Pancreas (tissue), 10 donors: Measurements from ENCODE around the gene NRM. TPM values are rescaled to one million over a fixed set of nuclear protein-coding genes. Genes with fewer than 3 reads are reported as not detected.
"Not testable (repeated sequence)": the region's sequence is repeated elsewhere in the genome, so short reads cannot be mapped to it uniquely, and the experiment has no call there.

ENCODE experiments used
- ATAC-seq, 4 donors: fragments of 200-7000 bp; cut with Tn5 transposase; one replicate each; pipeline versions ENCODE4 v1.8.0 to v1.9.1; 2020; ENCODE audit warnings: mild to moderate bottlenecking in 4 of 4, moderate library complexity in 4 of 4
- DNase-seq, 6 donors: peaks; one replicate each; pipeline ENCODE4 v3.0.0-alpha.2; 2020
- FAIRE-seq: peaks from 2 replicates; lab custom pipeline; 2012; peaks lifted over from hg19 to GRCh38; lab: Jason Lieb, UNC
- H3K27ac ChIP-seq, 4 donors: fragments of 200-600 bp; sonication (generic); 1 replicate in 3 of 4; 2 replicates in 1 of 4; pipeline versions ENCODE4 v1.5.0 to v1.8.0; 2020
- H3K27me3 ChIP-seq, 4 donors: fragments of 200-600 bp; one replicate each; pipeline ENCODE4 v1.8.0; 2021
- H3K36me3 ChIP-seq, 3 donors: fragments of 200-600 bp; sonication (generic) in 1 of 3; one replicate each; pipeline versions ENCODE4 v1.5.0 to v1.8.0; 2020 to 2021
- H3K4me1 ChIP-seq, 3 donors: fragments of 200-600 bp; one replicate each; pipeline ENCODE4 v1.8.0; 2021
- H3K4me3 ChIP-seq, 4 donors: fragments of 200-600 bp; sonication (generic) in 2 of 4; one replicate each; pipeline versions ENCODE4 v1.5.0 to v1.8.0; 2020 to 2021
- H3K9me3 ChIP-seq, 4 donors: fragments of 200-600 bp; one replicate each; pipeline ENCODE4 v1.8.0; 2021
- whole genome bisulfite sequencing, 2 donors: extraction: QIAGEN DNeasy Blood & Tissue Kit; methylation state at CpG; one replicate each; pipeline ENCODE4 v1.1.7; 2013; 5-methylcytosine and 5-hydroxymethylcytosine counted together
- intact Hi-C, 3 donors: fragments of 100-400 bp; cut with DNase I; formaldehyde crosslinking; loops; one replicate each; pipeline versions ENCODE4 v1.11.1 to v1.14.2; 2022
- polyA plus RNA-seq, 2 donors: library from polyadenylated mRNA; stranded (reverse); fragments of 200-250 nt; gene quantifications; one replicate each; pipeline ENCODE4 v1.2.3, GENCODE V29; 2013
- total RNA-seq, 6 donors: library from RNA; stranded (reverse); fragmentation: NEBNext Ultra II Directional in 4 of 6; extraction: Animal tissue kit (Norgen Biotek cat#: 25700) in 4 of 6; gene quantifications; one replicate each; pipeline versions ENCODE4 v1.2.1 to v1.2.4, GENCODE V29; 2021 to 2023
- TF ChIP-seq, protein P1 (sequence below), 4 donors: fragments of 200-600 bp; sonication (generic) in 3 of 4; IDR thresholded peaks; one replicate each; pipeline versions ENCODE4 v1.5.0 to v1.8.0; 2021; ENCODE audit warnings: antibody characterized with exemption in 4 of 4
- donor health status: healthy with polysubstance abuse.
- donor health status: DM: no; HTN: no; CAD: no; lungs with moderate emphysema.
- donor health status: DM: no; HTN: no; CAD: no.
- donor health status: control.
- donor health status: control.
- donor health status: Bipolar disorder and iron deficiency.
- donor health status: DM: yes; HTN: yes; CAD: no.
- donor health status: DM: no; HTN: no; CAD: no.
- donor health status: DM: no; HTN: no; CAD: no.
- donor health status: DM: yes; HTN: yes; CAD: no.

The NRM gene
- total and polyA plus RNA-seq, 8 donors = 3.3 to 23.6 (median 5.7) TPM

GRCh38 chr6:30664994-30665767, 25.6 kb downstream of the NRM start:
- intact Hi-C loops = no loop called here
- no peaks in the 10 kb centered on the region for H3K9me3 ChIP-seq
- peaks cover 3 to 67% (median 34%) of the 10 kb centered on the region in 3 donors for H3K36me3 ChIP-seq
- H3K4me1 ChIP-seq = no peaks in the 10 kb centered on the region
- H3K27me3 ChIP-seq = no peaks in the 10 kb centered on the region
- FAIRE-seq (no peak), ATAC-seq (no peak), DNase-seq (no peak)
- WGBS, 2 donors = 90 to 93% methylated on average over 34 of the region's 34 CpGs
- TF ChIP-seq, protein P1, sequence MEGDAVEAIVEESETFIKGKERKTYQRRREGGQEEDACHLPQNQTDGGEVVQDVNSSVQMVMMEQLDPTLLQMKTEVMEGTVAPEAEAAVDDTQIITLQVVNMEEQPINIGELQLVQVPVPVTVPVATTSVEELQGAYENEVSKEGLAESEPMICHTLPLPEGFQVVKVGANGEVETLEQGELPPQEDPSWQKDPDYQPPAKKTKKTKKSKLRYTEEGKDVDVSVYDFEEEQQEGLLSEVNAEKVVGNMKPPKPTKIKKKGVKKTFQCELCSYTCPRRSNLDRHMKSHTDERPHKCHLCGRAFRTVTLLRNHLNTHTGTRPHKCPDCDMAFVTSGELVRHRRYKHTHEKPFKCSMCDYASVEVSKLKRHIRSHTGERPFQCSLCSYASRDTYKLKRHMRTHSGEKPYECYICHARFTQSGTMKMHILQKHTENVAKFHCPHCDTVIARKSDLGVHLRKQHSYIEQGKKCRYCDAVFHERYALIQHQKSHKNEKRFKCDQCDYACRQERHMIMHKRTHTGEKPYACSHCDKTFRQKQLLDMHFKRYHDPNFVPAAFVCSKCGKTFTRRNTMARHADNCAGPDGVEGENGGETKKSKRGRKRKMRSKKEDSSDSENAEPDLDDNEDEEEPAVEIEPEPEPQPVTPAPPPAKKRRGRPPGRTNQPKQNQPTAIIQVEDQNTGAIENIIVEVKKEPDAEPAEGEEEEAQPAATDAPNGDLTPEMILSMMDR (IDR thresholded peaks at IDR 0.05) = no peak
- no peak overlapping the region for H3K27ac ChIP-seq
- no peak overlapping the region for H3K4me3 ChIP-seq

DNA sequence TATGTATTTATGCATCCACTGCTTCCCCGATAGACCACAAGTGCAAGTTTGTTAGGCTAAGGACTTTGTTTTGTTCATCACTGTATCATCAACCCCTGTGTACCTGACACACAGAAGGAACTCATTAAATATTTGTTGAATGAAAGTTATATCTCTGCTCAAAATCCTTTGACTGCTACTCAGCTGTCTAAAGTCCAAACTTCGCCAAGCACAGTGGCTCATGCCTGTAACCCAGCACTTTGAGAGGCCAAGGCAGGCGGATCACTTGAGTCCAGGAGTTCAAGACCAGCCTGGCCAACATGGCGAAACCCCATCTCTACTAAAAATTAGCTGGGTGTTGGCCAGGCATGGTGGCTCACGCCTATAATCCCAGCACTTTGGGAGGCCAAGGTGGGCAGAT, 32.9 kb downstream of the NRM start:
- FAIRE-seq, DNase-seq, H3K27ac ChIP-seq, intact Hi-C loops, H3K4me3 ChIP-seq, ATAC-seq, H3K27me3 ChIP-seq, H3K4me1 ChIP-seq, H3K9me3 ChIP-seq: not testable (repeated sequence)
- 87 to 89% methylated on average over 5 of the region's 5 CpGs for WGBS, 2 donors
- peaks cover 0 to 77% (median 71%) of the 10 kb centered on the region in 3 donors for H3K36me3 ChIP-seq

DNA sequence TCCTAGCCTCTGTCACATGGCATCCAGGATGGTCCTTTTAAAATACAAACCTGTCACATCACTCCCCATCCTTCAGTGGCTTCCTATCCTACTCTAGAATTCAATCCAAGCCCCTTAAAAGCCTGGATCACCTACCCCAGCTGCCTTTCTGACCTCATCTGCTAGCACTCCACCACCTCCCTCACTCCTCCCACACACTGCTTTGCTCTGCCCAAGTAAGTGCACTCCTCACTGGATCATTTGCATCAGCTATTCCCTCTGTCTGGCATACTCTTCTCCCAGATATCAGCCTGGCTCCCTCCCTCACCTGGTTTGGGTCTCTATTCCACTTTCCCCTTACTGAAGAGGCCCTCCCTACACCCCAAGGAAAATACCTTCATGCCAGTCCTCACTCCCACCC, 33.3 kb downstream of the NRM start:
- DNase-seq = no peak
- FAIRE-seq = no peak
- H3K27me3 ChIP-seq = no peaks in the 10 kb centered on the region
- H3K27ac ChIP-seq = no peak overlapping the region
- peaks cover 0 to 77% (median 66%) of the 10 kb centered on the region in 3 donors for H3K36me3 ChIP-seq
- TF ChIP-seq, protein P1 (IDR thresholded peaks at IDR 0.05) = no peak
- H3K9me3 ChIP-seq = no peaks in the 10 kb centered on the region
- no peak for ATAC-seq
- intact Hi-C loops = no loop called here
- no peaks in the 10 kb centered on the region for H3K4me1 ChIP-seq
- no peak overlapping the region for H3K4me3 ChIP-seq

- ATAC-seq (peak in 2 of 4 donors; percentile 24 to 30), DNase-seq (no peak), FAIRE-seq (no peak)
- WGBS, 2 donors = 79 to 82% methylated on average over 7 of the region's 7 CpGs
- Histone ChIP-seq H3K27ac (no peak overlapping the region), H3K27me3 (no peaks in the 10 kb centered on the region), H3K4me1 (no peaks in the 10 kb centered on the region), H3K9me3 (no peaks in the 10 kb centered on the region), H3K36me3 (peaks cover 0 to 74% (median 61%) of the 10 kb centered on the region in 3 donors), H3K4me3 (no peak overlapping the region)
- TF ChIP-seq, protein P1 (IDR thresholded peaks at IDR 0.05) = no peak
- intact Hi-C loops = no loop called here
Measured at GRCh38 chr6:30656513-30656912, 34.3 kb downstream of the NRM start.

- Histone ChIP-seq H3K4me1 (no peaks in the 10 kb centered on the region), H3K27ac (no peak overlapping the region), H3K36me3 (peaks cover 0 to 77% (median 54%) of the 10 kb centered on the region in 3 donors), H3K27me3 (no peaks in the 10 kb centered on the region), H3K9me3 (no peaks in the 10 kb centered on the region), H3K4me3 (no peak overlapping the region)
- DNase-seq = no peak
- WGBS, 2 donors = 93 to 99% methylated on average over 3 of the region's 3 CpGs
- intact Hi-C loops = no loop called here
- no peak for FAIRE-seq
- TF ChIP-seq, protein P1 (IDR thresholded peaks at IDR 0.05) = no peak
- ATAC-seq = no peak
Measured at GRCh38 chr6:30655743-30656094, 35.1 kb downstream of the NRM start.
